ENCODE data around the gene EIF3K. TPM values are rescaled to one million over a fixed set of nuclear protein-coding genes. Genes with fewer than 3 reads are reported as not detected.

The EIF3K gene
- total RNA-seq, 1 experiment from 2014 or later: 358 TPM

- DNase-seq (ENCODE audit: low spot score): peak; percentile 92
Observed at GRCh38 chr19:38665950-38666662, 47.1 kb downstream of the EIF3K start.

DNA sequence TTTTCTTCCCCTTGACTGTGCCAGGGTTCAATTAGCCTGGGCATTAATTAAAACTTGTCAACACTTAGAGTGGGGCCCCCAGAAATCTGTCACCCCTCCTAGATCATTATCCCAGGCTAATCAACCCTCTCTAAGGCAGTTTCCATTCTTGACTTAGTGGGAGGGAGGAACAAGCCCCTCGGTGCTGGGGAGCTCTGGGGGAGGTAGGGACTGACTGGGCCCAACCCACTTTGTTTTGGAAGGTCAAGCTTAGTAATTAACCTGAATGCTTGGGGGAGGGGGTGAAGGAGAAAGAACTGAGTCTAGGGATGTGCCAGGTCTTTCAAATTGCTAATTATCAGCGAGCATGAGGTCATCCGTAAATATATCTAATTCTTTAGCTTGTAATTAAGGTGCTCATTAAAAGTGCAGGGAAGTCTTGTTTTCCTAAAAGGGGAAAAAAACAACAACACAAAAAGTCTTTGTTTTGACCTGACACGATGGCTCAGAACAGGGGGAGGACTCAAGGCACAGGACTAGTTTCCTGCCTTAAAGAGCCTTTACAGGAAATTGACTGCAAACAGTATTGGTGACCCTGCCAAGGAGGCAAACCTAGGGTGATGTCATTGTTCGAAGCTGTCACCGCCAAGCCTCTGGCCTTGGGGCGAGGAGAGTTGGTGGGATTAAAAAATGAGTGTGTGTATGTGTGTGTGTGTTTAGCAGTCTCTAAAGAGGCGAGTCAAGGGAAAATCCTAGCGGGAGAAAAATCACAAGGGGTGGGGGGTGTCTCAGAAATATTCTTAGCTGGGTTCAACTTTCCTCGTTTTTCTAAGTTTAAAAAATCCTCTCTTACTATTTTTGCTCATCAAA, 47.9 kb downstream of the EIF3K start:
- DNase-seq (ENCODE audit: low spot score): peak; percentile 86

GRCh38 chr19:38667661-38668171, 48.7 kb downstream of the EIF3K start:
- DNase-seq (ENCODE audit: low spot score): no peak

- no peak for DNase-seq (ENCODE audit: low spot score)
Observed at GRCh38 chr19:38669552-38669951, 50.6 kb downstream of the EIF3K start.

- DNase-seq (ENCODE audit: low spot score): peak; percentile 78
Observed at GRCh38 chr19:38670921-38671398, 52.0 kb downstream of the EIF3K start.

- no peak for DNase-seq (ENCODE audit: low spot score)
Observed at GRCh38 chr19:38671654-38672053, 52.7 kb downstream of the EIF3K start.

- no peak for DNase-seq (ENCODE audit: low spot score)
Observed at GRCh38 chr19:38673030-38673429, 54.0 kb downstream of the EIF3K start.

DNA sequence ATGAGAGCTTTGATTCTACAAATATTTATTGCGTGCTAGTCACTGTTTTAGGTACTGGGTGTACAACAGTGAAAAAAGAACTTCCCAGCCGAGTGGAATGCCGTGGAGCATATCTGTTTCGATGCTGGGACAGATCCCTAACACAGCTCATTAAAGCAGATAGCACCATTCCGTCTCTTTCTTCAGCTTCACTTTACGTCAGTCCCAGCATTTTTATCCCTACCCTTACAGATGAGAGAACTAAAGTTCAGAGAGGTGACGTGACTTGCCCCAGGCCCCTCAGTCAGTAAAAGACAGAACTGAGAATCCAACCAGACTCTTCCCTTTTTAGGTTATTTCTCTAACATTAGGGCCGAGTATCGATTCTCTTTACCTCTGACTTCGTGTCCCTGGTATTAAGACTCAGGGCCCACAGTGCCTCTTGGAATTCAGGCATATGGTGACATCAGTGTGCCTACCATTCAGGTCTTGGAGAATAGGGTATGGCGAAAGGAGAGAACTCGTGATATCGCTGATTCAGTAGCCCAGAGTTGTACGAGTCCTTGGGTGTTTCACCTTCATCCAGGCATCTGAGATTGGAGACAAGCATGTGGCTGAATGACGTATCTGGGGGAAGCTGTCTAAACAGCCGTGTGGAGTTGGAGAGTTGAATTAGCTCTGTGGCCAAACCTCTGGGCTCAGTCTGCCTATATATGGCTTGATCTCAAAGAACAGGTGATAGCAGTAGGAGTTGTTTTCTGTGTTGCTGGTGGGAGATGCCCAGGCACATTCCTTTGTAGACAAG, 55.6 kb downstream of the EIF3K start:
- DNase-seq (ENCODE audit: low spot score): no peak

- no peak for DNase-seq (ENCODE audit: low spot score)
Observed at GRCh38 chr19:38675611-38676010, 56.6 kb downstream of the EIF3K start.

- DNase-seq (ENCODE audit: low spot score): peak; percentile 75
Observed at GRCh38 chr19:38676023-38676877, 57.3 kb downstream of the EIF3K start.

GRCh38 chr19:38676878-38677646, 58.1 kb downstream of the EIF3K start:
- no peak for DNase-seq (ENCODE audit: low spot score)

GRCh38 chr19:38678217-38678890, 59.4 kb downstream of the EIF3K start:
- no peak for DNase-seq (ENCODE audit: low spot score)

- DNase-seq (ENCODE audit: low spot score): no peak
Observed at GRCh38 chr19:38678891-38679494, 60.0 kb downstream of the EIF3K start.

DNA sequence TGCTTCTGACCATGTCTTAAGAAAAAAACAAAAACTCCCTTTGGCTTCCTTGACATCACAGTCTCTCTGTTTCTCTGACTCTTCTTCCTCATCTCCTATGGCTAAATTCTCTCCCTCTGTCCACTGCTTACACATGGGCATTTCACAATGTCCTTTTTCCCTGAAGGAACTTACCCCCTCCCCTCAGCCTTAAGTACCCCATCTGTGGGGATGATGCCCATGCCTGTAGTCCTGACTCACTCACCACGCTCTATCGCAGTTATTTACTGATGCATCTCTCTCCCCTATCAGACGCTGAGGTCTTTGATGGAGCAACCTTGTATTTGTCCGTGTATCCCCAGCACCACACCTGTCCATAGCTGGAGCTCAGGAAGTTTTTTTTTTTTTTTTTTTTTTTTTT, 60.9 kb downstream of the EIF3K start:
- peak; percentile 75 for DNase-seq (ENCODE audit: low spot score)

GRCh38 chr19:38682195-38682867, 63.3 kb downstream of the EIF3K start:
- no peak for DNase-seq (ENCODE audit: low spot score)

GRCh38 chr19:38682872-38683392, 63.9 kb downstream of the EIF3K start:
- peak; percentile 74 for DNase-seq (ENCODE audit: low spot score)

DNA sequence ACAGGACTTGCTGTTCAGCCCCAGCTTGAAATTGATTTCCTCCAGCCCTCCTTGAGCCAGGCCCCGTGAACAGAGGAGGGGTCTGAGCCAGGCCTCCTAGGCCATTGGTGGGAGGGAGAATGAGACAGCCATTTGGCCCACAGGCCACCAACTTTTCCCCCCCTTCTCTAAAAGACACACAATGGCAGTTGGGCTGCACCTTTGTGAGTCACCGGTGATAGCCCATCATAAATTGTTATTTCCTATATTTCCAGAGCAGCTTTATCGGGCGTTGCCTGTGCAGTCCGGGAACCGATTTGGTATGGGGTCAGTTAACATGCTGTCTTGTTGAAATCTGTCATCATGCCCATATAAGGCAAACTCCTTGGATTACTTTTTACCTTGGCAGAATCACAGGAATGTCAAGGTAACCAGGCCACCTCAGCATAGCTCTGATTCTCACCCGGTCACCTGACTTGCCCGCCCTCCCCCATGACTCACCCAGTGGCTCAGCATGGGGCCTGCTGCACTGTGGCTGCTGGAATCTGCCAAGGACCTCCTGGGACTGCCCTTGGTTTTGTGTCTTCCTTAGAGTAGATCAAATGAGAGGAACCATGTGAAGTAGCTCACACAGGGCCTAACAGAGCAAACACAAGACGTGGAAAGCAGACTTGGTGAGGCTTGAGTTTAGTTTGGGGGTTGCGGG, 64.5 kb downstream of the EIF3K start:
- DNase-seq (ENCODE audit: low spot score): peak; percentile 100

Measured in A172 (cell line).